Fibroblast of the aortic adventitia (primary cell): Measurements from ENCODE around the gene ICE1. TPM values are rescaled to one million over a fixed set of nuclear protein-coding genes. Genes with fewer than 3 reads are reported as not detected.
"Not testable (repeated sequence)": the region's sequence is repeated elsewhere in the genome, so short reads cannot be mapped to it uniquely, and the experiment has no call there.

Source experiments
- DNase-seq: peaks from one replicate; pipeline ENCODE4 v3.0.0-alpha.2; 2010; ENCODE audit warnings: low read depth
- H3K4me3 ChIP-seq: 2 replicates; pipeline ENCODE4 v1.5.1; 2011; ENCODE audit warnings: low read depth, mild to moderate bottlenecking, control low read depth, low read length, moderate library complexity
- total RNA-seq: library from RNA; depleted of rRNA; stranded (reverse); fragments of >200 nt; gene quantifications from 2 replicates; pipeline ENCODE4 v1.2.3, GENCODE V29; 2012; ENCODE audit warnings: low replicate concordance
- TF ChIP-seq, protein P1 (sequence below): IDR thresholded peaks from 2 replicates; pipeline ENCODE4 v1.5.1; 2011; ENCODE audit warnings: mild to moderate bottlenecking, low read length, control low read depth, inconsistent platforms; ENCODE audit not compliant: insufficient read depth

ICE1 gene
- total RNA-seq, 1 donor: 34.6 TPM

GRCh38 chr5:5486122-5486521 lies 63.6 kb downstream of the ICE1 start:
- DNase-seq: no peak

GRCh38 chr5:5487585-5488360 lies 65.3 kb downstream of the ICE1 start:
- TF ChIP-seq, protein P1, sequence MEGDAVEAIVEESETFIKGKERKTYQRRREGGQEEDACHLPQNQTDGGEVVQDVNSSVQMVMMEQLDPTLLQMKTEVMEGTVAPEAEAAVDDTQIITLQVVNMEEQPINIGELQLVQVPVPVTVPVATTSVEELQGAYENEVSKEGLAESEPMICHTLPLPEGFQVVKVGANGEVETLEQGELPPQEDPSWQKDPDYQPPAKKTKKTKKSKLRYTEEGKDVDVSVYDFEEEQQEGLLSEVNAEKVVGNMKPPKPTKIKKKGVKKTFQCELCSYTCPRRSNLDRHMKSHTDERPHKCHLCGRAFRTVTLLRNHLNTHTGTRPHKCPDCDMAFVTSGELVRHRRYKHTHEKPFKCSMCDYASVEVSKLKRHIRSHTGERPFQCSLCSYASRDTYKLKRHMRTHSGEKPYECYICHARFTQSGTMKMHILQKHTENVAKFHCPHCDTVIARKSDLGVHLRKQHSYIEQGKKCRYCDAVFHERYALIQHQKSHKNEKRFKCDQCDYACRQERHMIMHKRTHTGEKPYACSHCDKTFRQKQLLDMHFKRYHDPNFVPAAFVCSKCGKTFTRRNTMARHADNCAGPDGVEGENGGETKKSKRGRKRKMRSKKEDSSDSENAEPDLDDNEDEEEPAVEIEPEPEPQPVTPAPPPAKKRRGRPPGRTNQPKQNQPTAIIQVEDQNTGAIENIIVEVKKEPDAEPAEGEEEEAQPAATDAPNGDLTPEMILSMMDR: no peak
- H3K4me3 ChIP-seq: no peak overlapping the region
- DNase-seq: no peak

More at GRCh38 chr5:5486122-5486521, 63.6 kb downstream of the ICE1 start:
- TF ChIP-seq, protein P1: no peak
- H3K4me3 ChIP-seq: no peak overlapping the region

DNA sequence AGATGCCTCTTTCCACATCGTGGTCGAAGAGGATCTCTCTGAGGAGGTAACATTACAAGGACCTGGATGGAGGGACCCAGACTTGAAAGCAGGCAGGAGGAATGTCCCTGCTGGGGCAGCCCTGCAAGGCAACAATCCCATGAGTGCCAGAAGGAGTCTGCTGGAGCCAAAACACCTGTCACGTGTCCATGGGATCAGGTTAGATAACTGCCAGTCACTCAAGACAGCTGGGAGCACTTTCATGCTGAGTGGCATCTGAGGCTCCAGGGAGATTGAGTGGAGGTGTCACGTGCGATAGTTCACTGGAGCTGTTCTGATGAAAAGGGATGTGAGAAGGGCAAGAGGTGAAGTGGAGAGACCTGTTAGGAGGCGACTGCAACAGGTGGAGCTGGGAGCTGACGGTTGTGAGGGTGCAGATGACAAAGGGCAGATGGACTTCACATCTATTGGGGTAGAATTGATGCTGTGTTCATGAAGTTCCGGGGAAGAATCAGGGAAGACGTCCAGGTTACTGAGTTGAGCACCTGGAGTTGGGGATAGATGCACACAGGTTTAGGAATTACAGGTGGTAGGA lies 68.4 kb downstream of the ICE1 start:
- TF ChIP-seq, protein P1: no peak
- DNase-seq: no peak
- H3K4me3 ChIP-seq: no peak overlapping the region

DNA sequence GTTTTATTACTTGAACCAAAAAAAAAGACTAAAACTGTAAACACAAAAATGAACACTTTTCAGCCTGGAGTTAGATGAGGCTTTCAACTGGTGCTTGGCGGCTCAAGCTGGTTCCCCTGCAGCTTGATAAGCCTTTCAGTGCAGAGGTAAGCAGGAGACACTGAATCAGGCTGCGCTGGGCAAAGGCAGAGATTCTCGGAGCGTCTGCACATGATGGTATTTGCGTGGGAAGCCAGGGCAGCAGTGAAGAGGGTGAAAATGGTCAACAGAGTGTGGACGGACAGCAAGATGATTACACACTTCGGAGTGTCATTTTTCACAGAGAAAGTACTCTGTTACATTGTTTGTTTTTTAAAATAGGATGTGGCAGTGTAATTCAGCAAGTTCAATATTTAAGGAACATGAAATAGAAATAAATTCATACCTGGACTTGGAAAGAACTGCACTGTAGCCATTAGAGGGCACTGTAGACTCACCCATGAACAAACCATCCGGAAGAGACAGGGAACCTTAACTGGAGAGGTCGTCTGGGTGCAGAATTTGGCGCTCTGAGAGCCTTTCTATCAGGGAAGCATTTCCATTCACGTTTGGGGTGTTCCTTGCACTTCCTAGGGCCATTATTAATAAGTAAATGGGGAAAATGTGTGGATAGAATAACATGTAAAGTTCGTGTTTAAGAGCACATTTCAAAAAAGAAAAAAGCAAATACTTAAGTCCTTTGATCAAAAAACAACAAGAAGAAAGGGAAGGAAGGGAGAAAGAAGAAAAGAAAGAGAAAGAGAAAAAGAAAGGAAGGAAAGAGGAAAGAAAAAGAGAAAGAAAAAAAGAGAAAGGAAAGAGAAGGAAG lies 69.8 kb downstream of the ICE1 start:
- peak; percentile 76 for DNase-seq
- TF ChIP-seq, protein P1: peak; percentile 74
- no peak overlapping the region for H3K4me3 ChIP-seq

GRCh38 chr5:5492934-5493271 lies 70.4 kb downstream of the ICE1 start:
- not testable (repeated sequence) for H3K4me3 ChIP-seq, DNase-seq

- H3K4me3 ChIP-seq: peak overlapping the region; percentile 52
- TF ChIP-seq, protein P1: no peak
- peak; percentile 46 for DNase-seq
These were observed 72.3 kb downstream of the ICE1 start for GRCh38 chr5:5494489-5495402.
